Neural progenitor cell (in vitro differentiated cells): Measurements from ENCODE around the gene MOSPD2. TPM values are rescaled to one million over a fixed set of nuclear protein-coding genes. Genes with fewer than 3 reads are reported as not detected.

Experiments used
- DNase-seq: peaks from one replicate; pipeline ENCODE4 v3.0.0-alpha.2; 2016; ENCODE audit warnings: low spot score
- H2AFZ ChIP-seq: fragments of 200-600 bp; sonication (generic); replicated peaks from 2 replicates; pipeline ENCODE4 v1.6.1; 2016; ENCODE audit warnings: antibody characterized with exemption
- H3F3A ChIP-seq: fragments of 200-600 bp; sonication (generic); 2 replicates; pipeline ENCODE4 v1.6.1; 2016; ENCODE audit warnings: antibody characterized with exemption, low read depth
- H3K27ac ChIP-seq: fragments of 200-600 bp; sonication (generic); 2 replicates; pipeline ENCODE4 v1.5.1; 2016; ENCODE audit warnings: mild to moderate bottlenecking
- H3K27me3 ChIP-seq: fragments of 200-600 bp; sonication (generic); 2 replicates; pipeline ENCODE4 v1.6.1; 2016; ENCODE audit warnings: mild to moderate bottlenecking, moderate library complexity
- H3K36me3 ChIP-seq: fragments of 200-600 bp; sonication (generic); 2 replicates; pipeline ENCODE4 v1.5.1; 2016
- H3K4me1 ChIP-seq: fragments of 200-600 bp; sonication (generic); 2 replicates; pipeline ENCODE4 v1.6.1; 2016; ENCODE audit warnings: mixed run types
- H3K4me2 ChIP-seq: fragments of 200-600 bp; sonication (generic); 2 replicates; pipeline ENCODE4 v1.6.1; 2016
- H3K4me3 ChIP-seq: fragments of 200-600 bp; sonication (generic); 2 replicates; pipeline ENCODE4 v1.5.1; 2016
- H3K79me2 ChIP-seq: fragments of 200-600 bp; sonication (generic); 2 replicates; pipeline ENCODE4 v1.6.1; 2016; ENCODE audit warnings: low read depth
- H3K9ac ChIP-seq: fragments of 200-600 bp; sonication (generic); 2 replicates; pipeline ENCODE4 v1.6.1; 2016
- H3K9me3 ChIP-seq: fragments of 200-600 bp; sonication (generic); 2 replicates; pipeline ENCODE4 v1.5.1; 2016; ENCODE audit warnings: low read depth
- H4K20me1 ChIP-seq: fragments of 200-600 bp; sonication (generic); 2 replicates; pipeline ENCODE4 v1.6.1; 2016; ENCODE audit warnings: low read depth
- H3K27ac Mint-ChIP-seq: 3 replicates; pipeline ENCODE4 v1.8.0; 2021; ENCODE audit warnings: mixed read lengths
- H3K27me3 Mint-ChIP-seq: 2 replicates; pipeline ENCODE4 v1.8.0; 2022; ENCODE audit warnings: low read depth, mild to moderate bottlenecking, inconsistent platforms, moderate library complexity, mixed read lengths; ENCODE audit not compliant: insufficient read depth
- H3K36me3 Mint-ChIP-seq: 3 replicates; pipeline ENCODE4 v1.8.0; 2021; ENCODE audit warnings: mixed read lengths
- H3K4me1 Mint-ChIP-seq: 3 replicates; pipeline ENCODE4 v1.8.0; 2021; ENCODE audit warnings: mixed read lengths
- H3K4me3 Mint-ChIP-seq: 3 replicates; pipeline ENCODE4 v1.8.0; 2021; ENCODE audit warnings: mild to moderate bottlenecking, moderate library complexity, mixed read lengths
- H3K9me3 Mint-ChIP-seq: 3 replicates; pipeline ENCODE4 v1.8.0; 2020; ENCODE audit warnings: mixed read lengths
- CTCF ChIP-seq: fragments of 200-600 bp; sonication (generic); IDR thresholded peaks from 2 replicates; pipeline ENCODE4 v1.5.1; 2017; ENCODE audit warnings: antibody characterized with exemption, mild to moderate bottlenecking
- EZH2 ChIP-seq: fragments of 200-600 bp; sonication (generic); IDR thresholded peaks from 2 replicates; pipeline ENCODE4 v1.6.1; 2017; ENCODE audit warnings: antibody characterized with exemption, mild to moderate bottlenecking, moderate library complexity
- EZH2phosphoT487 ChIP-seq: fragments of 200-600 bp; sonication (generic); IDR thresholded peaks from 2 replicates; pipeline ENCODE4 v1.6.1; 2017; ENCODE audit warnings: antibody characterized with exemption
- total RNA-seq: library from RNA; depleted of rRNA; stranded (reverse); fragments of >200 nt; gene quantifications from 2 replicates; pipeline ENCODE4 v1.2.3, GENCODE V29; 2015; ENCODE audit warnings: low replicate concordance

The MOSPD2 gene
- total RNA-seq, result 14.2 and 24.5 TPM in 2 replicates

GRCh38 chrX:14872851-14873675, at the start of gene MOSPD2, which contains the start of gene FANCB:
MOSPD2 (plus strand) TSS chrX:14873421; CDS start chrX:14873529, 108 bp downstream.
FANCB (minus strand) TSS chrX:14873069; CDS start chrX:14865510, 7,559 bp downstream.
- peaks cover 3% of the 10 kb centered on the region for H3K4me1 Mint-ChIP-seq
- H3K4me3 Mint-ChIP-seq, result peak within 1 kb of the TSS; percentile 88
- no peaks in the 10 kb centered on the region for H3K27me3 Mint-ChIP-seq
- peaks cover 58% of the 10 kb centered on the region for H3K79me2 ChIP-seq
- H3K9me3 Mint-ChIP-seq, result no peaks in the 10 kb centered on the region
- H2AFZ ChIP-seq, result peak within 1 kb of the TSS; percentile 66
- peaks cover 3% of the 10 kb centered on the region for H3K4me1 ChIP-seq
- H3K4me3 ChIP-seq, result peak within 1 kb of the TSS; percentile 79
- H3K27ac Mint-ChIP-seq, result no peak within 1 kb of the TSS
- H3K27me3 ChIP-seq, result no peaks in the 10 kb centered on the region
- H4K20me1 ChIP-seq, result no peaks in the 10 kb centered on the region
- no peak for TF ChIP-seq EZH2phosphoT487
- no peak for TF ChIP-seq CTCF
- no peak for TF ChIP-seq EZH2
- peak within 1 kb of the TSS; percentile 76 for H3K4me2 ChIP-seq
- DNase-seq, result peak; percentile 97
- no peaks in the 10 kb centered on the region for H3K36me3 ChIP-seq
- no peaks in the 10 kb centered on the region for H3K9me3 ChIP-seq
- no peaks in the 10 kb centered on the region for H3F3A ChIP-seq
- H3K27ac ChIP-seq, result peak within 1 kb of the TSS; percentile 82
- H3K9ac ChIP-seq, result peak within 1 kb of the TSS; percentile 72
- peaks cover 4% of the 10 kb centered on the region for H3K36me3 Mint-ChIP-seq

GRCh38 chrX:14825851-14826250, 47.4 kb upstream of the MOSPD2 start:
- Mint-ChIP-seq H3K27me3 (no peaks in the 10 kb centered on the region), H3K4me1 (no peaks in the 10 kb centered on the region), H3K4me3 (no peak overlapping the region), H3K36me3 (no peaks in the 10 kb centered on the region), H3K9me3 (peaks cover 3% of the 10 kb centered on the region), H3K27ac (no peak overlapping the region)
- no peaks in the 10 kb centered on the region for H4K20me1 ChIP-seq
- no peak overlapping the region for H3K9ac ChIP-seq
- no peak for DNase-seq
- H3K79me2 ChIP-seq, result no peaks in the 10 kb centered on the region
- TF ChIP-seq EZH2, result no peak
- no peak for TF ChIP-seq EZH2phosphoT487
- no peak for TF ChIP-seq CTCF
- no peak overlapping the region for H3K4me2 ChIP-seq
- H3F3A ChIP-seq, result no peaks in the 10 kb centered on the region
- no peaks in the 10 kb centered on the region for H3K36me3 ChIP-seq
- H3K27ac ChIP-seq, result no peak overlapping the region
- peaks cover 11% of the 10 kb centered on the region for H3K9me3 ChIP-seq
- no peak overlapping the region for H3K4me3 ChIP-seq
- no peaks in the 10 kb centered on the region for H3K4me1 ChIP-seq
- H2AFZ ChIP-seq, result no peak overlapping the region
- H3K27me3 ChIP-seq, result no peaks in the 10 kb centered on the region

- Mint-ChIP-seq H3K4me3 (no peak overlapping the region), H3K9me3 (peaks cover 3% of the 10 kb centered on the region), H3K27me3 (no peaks in the 10 kb centered on the region), H3K4me1 (no peaks in the 10 kb centered on the region), H3K36me3 (no peaks in the 10 kb centered on the region), H3K27ac (no peak overlapping the region)
- Histone ChIP-seq H4K20me1 (no peaks in the 10 kb centered on the region), H3K4me3 (no peak overlapping the region), H3K9ac (no peak overlapping the region), H3K27ac (no peak overlapping the region), H2AFZ (no peak overlapping the region), H3K79me2 (no peaks in the 10 kb centered on the region), H3F3A (no peaks in the 10 kb centered on the region), H3K36me3 (no peaks in the 10 kb centered on the region), H3K4me1 (no peaks in the 10 kb centered on the region), H3K27me3 (no peaks in the 10 kb centered on the region), H3K4me2 (no peak overlapping the region), H3K9me3 (peaks cover 11% of the 10 kb centered on the region)
- no peak for DNase-seq
- TF ChIP-seq CTCF, result no peak
- TF ChIP-seq EZH2, result no peak
- TF ChIP-seq EZH2phosphoT487, result no peak
These were observed 46.9 kb upstream of the MOSPD2 start for GRCh38 chrX:14826319-14826718.
